K562 (cell line): ENCODE measurements around the gene RPL35.

Source experiments
- FOXK1 ChIP-seq: sonication (generic); formaldehyde crosslinking; IDR thresholded peaks from 2 replicates; pipeline ENCODE4 v1.8.0; 2022; ENCODE audit warnings: missing genetic modification reagents, mild to moderate bottlenecking, borderline replicate concordance
- RAD51 ChIP-seq: fragments of 450-650 bp; IDR thresholded peaks from 2 replicates; pipeline ENCODE4 v1.7.1; 2016; ENCODE audit warnings: low read depth, mild to moderate bottlenecking, borderline replicate concordance
- SMAD2 ChIP-seq: fragments of 150-350 bp; IDR thresholded peaks from 2 replicates; pipeline ENCODE4 v1.6.1; 2014; ENCODE audit warnings: low read depth, mild to moderate bottlenecking, low read length
- YY1 ChIP-seq, 3 experiments: IDR thresholded peaks; 2 replicates each; pipeline ENCODE4 v1.6.1; 2011; ENCODE audit warnings: low read length in 2 of 3, mild to moderate bottlenecking in 2 of 3, moderate library complexity in 2 of 3, borderline replicate concordance in 1 of 3, control low read depth in 1 of 3, low read depth in 1 of 3; ENCODE audit not compliant: insufficient read depth in 3 of 3, insufficient replicate concordance in 2 of 3, control insufficient read depth in 1 of 3, insufficient read length in 1 of 3; ENCODE audit errors: extremely low read depth in 1 of 3

GRCh38 chr9:124808246-124808956 is 53.4 kb downstream of the RPL35 start:
- TF ChIP-seq SMAD2, result no peak
- no peak for TF ChIP-seq YY1 (IDR thresholded peaks at IDR 0.05; ENCODE audit: borderline replicate concordance in 1 of 3, control insufficient read depth in 1 of 3, extremely low read depth in 1 of 3, insufficient read depth in 3 of 3, insufficient read length in 1 of 3, insufficient replicate concordance in 2 of 3, low read depth in 1 of 3, low read length in 2 of 3)
- TF ChIP-seq FOXK1 (CRISPR knock-in tag), result no peak
- no peak for TF ChIP-seq RAD51
